SK-N-SH (cell line): ENCODE data around the gene CPNE4. TPM values are rescaled to one million over a fixed set of nuclear protein-coding genes. Genes with fewer than 3 reads are reported as not detected.

Experiments used
- CTCF ChIA-PET: fragments of 300-600, 350-600 bp; formaldehyde crosslinking; extraction: SDS; loops from one replicate; lab custom pipeline; 2021; lab: Yijun Ruan, JAX
- POLR2A ChIA-PET: fragments of 350-600 bp; sonication (Branson Sonifier 250); formaldehyde crosslinking; extraction: SDS; loops from one replicate; lab custom pipeline; 2020; ENCODE audit warnings: antibody characterized with exemption, inconsistent platforms; lab: Yijun Ruan, JAX
- DNase-seq: peaks from one replicate; pipeline ENCODE4 v3.0.0; 2012
- H2AFZ ChIP-seq: fragments of 200-600 bp; sonication (generic); 2 replicates; pipeline ENCODE4 v1.8.1; 2016; ENCODE audit warnings: antibody characterized with exemption, mild to moderate bottlenecking, low read depth
- H3F3A ChIP-seq: fragments of 200-600 bp; sonication (generic); replicated peaks from 2 replicates; pipeline ENCODE3; 2016; ENCODE audit warnings: antibody characterized with exemption, mild to moderate bottlenecking; ENCODE audit not compliant: insufficient read depth
- H3K27ac ChIP-seq, 2 experiments: fragments of 200-500 bp in 1 of 2; fragments of 200-600 bp in 1 of 2; sonication (Bioruptor generic) in 1 of 2; sonication (generic), shearing (Covaris generic) in 1 of 2; 2 replicates each; pipeline versions ENCODE4 v1.5.1 to v1.6.1; 2014 to 2016; ENCODE audit warnings: low read depth in 2 of 2, inconsistent platforms in 1 of 2, low read length in 1 of 2, mild to moderate bottlenecking in 1 of 2, mixed read lengths in 1 of 2
- H3K27me3 ChIP-seq: fragments of 200-600 bp; sonication (generic), shearing (Covaris generic); 2 replicates; pipeline ENCODE4 v1.6.1; 2016; ENCODE audit warnings: mixed run types; ENCODE audit not compliant: insufficient read depth
- H3K36me3 ChIP-seq, 2 experiments: fragments of 200-500 bp in 1 of 2; fragments of 200-600 bp in 1 of 2; sonication (Bioruptor generic) in 1 of 2; sonication (generic) in 1 of 2; replicated peaks in 1 of 2; 2 replicates each; pipeline versions ENCODE3 to v1.5.1; 2014 to 2016; ENCODE audit warnings: low read length in 1 of 2, mild to moderate bottlenecking in 1 of 2; ENCODE audit not compliant: insufficient read depth in 2 of 2, control insufficient read depth in 1 of 2
- H3K4me1 ChIP-seq, 2 experiments: fragments of 200-500 bp in 1 of 2; fragments of 200-600 bp in 1 of 2; sonication (Bioruptor generic) in 1 of 2; sonication (generic), shearing (Covaris generic) in 1 of 2; 2 replicates each; pipeline versions ENCODE4 v1.5.1 to v1.6.1; 2014 to 2016; ENCODE audit warnings: low read depth in 1 of 2, low read length in 1 of 2, mixed run types in 1 of 2; ENCODE audit not compliant: insufficient read depth in 2 of 2, control insufficient read depth in 1 of 2
- H3K4me2 ChIP-seq: fragments of 200-600 bp; sonication (generic), shearing (Covaris generic); 2 replicates; pipeline ENCODE4 v1.6.1; 2017; ENCODE audit warnings: mixed run types
- H3K4me3 ChIP-seq, 2 experiments: fragments of 200-500 bp in 1 of 2; fragments of 200-600 bp in 1 of 2; sonication (Bioruptor generic) in 1 of 2; sonication (generic), shearing (Covaris generic) in 1 of 2; 2 replicates each; pipeline versions ENCODE4 v1.5.1 to v1.8.1; 2014 to 2016; ENCODE audit warnings: low read depth in 2 of 2, inconsistent platforms in 1 of 2, low read length in 1 of 2, mild to moderate bottlenecking in 1 of 2, mixed read lengths in 1 of 2, moderate library complexity in 1 of 2
- H3K79me2 ChIP-seq: fragments of 200-600 bp; sonication (generic); 2 replicates; pipeline ENCODE4 v1.8.1; 2017; ENCODE audit warnings: mild to moderate bottlenecking; ENCODE audit not compliant: insufficient read depth
- H3K9ac ChIP-seq: fragments of 200-600 bp; sonication (generic); 2 replicates; pipeline ENCODE4 v1.6.1; 2017; ENCODE audit warnings: mixed run types
- H3K9me2 ChIP-seq: fragments of 200-600 bp; sonication (generic); 2 replicates; pipeline ENCODE4 v1.6.1; 2017; ENCODE audit warnings: mixed run types
- H3K9me3 ChIP-seq: fragments of 200-600 bp; sonication (generic); 2 replicates; pipeline ENCODE4 v1.6.1; 2017; ENCODE audit warnings: mixed run types, mild to moderate bottlenecking, moderate library complexity
- H4K20me1 ChIP-seq: fragments of 200-600 bp; sonication (generic); 2 replicates; pipeline ENCODE4 v1.6.1; 2017; ENCODE audit warnings: mild to moderate bottlenecking, mixed run types; ENCODE audit not compliant: insufficient read depth
- CHD2 ChIP-seq: fragments of 150-350 bp; IDR thresholded peaks from 2 replicates; pipeline ENCODE4 v1.6.1; 2018; ENCODE audit warnings: low read length; ENCODE audit not compliant: partially characterized antibody
- FOSL2 ChIP-seq: IDR thresholded peaks from 2 replicates; pipeline ENCODE4 v1.4.0; 2012; ENCODE audit warnings: low read depth, mild to moderate bottlenecking, moderate library complexity, borderline replicate concordance
- FOXM1 ChIP-seq: IDR thresholded peaks from 2 replicates; pipeline ENCODE4 v1.4.0; 2012; ENCODE audit warnings: low read depth, mild to moderate bottlenecking
- JUND ChIP-seq: IDR thresholded peaks from 2 replicates; pipeline ENCODE4 v1.4.0; 2012
- MXI1 ChIP-seq: IDR thresholded peaks from 2 replicates; pipeline ENCODE4 v1.6.1; 2012; ENCODE audit warnings: mild to moderate bottlenecking, low read depth, low read length, improper control_type of control experiment
- NFIC ChIP-seq: IDR thresholded peaks from 2 replicates; pipeline ENCODE4 v1.4.0; 2012; ENCODE audit warnings: borderline replicate concordance
- POLR2AphosphoS5 ChIP-seq: IDR thresholded peaks from 2 replicates; pipeline ENCODE4 v1.6.1; 2012; ENCODE audit warnings: low read depth, low read length
- RAD21 ChIP-seq: IDR thresholded peaks from 2 replicates; pipeline ENCODE4 v1.6.1; 2012; ENCODE audit warnings: mild to moderate bottlenecking, low read length
- RCOR1 ChIP-seq: fragments of 150-350 bp; IDR thresholded peaks from 2 replicates; pipeline ENCODE4 v1.6.1; 2017; ENCODE audit warnings: antibody characterized with exemption, low read length
- SMC3 ChIP-seq: IDR thresholded peaks from 2 replicates; pipeline ENCODE4 v1.6.1; 2012; ENCODE audit warnings: low read depth, low read length, improper control_type of control experiment
- TEAD4 ChIP-seq: IDR thresholded peaks from 2 replicates; pipeline ENCODE4 v1.4.0; 2012; ENCODE audit warnings: mild to moderate bottlenecking, borderline replicate concordance; ENCODE audit not compliant: insufficient read depth
- WGBS: methylation state at CpG from one replicate; pipeline ENCODE4 v1.1.6; 2017; ENCODE audit warnings: low lambda C conversion rate; 5-methylcytosine and 5-hydroxymethylcytosine counted together
- polyA plus RNA-seq, 3 experiments: library from polyadenylated mRNA; depleted of rRNA; stranded (reverse); fragments of >200 nt; gene quantifications; 2 replicates each; pipeline ENCODE4 v1.2.3, GENCODE V29; 2012
- TF ChIP-seq, protein P1 (sequence below): IDR thresholded peaks from 2 replicates; pipeline ENCODE4; 2012
- TF ChIP-seq, protein P2 (sequence below): fragments of 200-600 bp; sonication (generic); IDR thresholded peaks from 2 replicates; pipeline ENCODE4 v1.6.1; 2017; ENCODE audit warnings: antibody characterized with exemption, mild to moderate bottlenecking, moderate library complexity
- TF ChIP-seq, protein P3 (sequence below): IDR thresholded peaks from 2 replicates; pipeline ENCODE4 v1.4.0; 2012; ENCODE audit warnings: low read depth, borderline replicate concordance

CPNE4 gene
- polyA plus RNA-seq, 1 of the 3 experiments (the other 2 are of a cell fraction) = not detected

DNA sequence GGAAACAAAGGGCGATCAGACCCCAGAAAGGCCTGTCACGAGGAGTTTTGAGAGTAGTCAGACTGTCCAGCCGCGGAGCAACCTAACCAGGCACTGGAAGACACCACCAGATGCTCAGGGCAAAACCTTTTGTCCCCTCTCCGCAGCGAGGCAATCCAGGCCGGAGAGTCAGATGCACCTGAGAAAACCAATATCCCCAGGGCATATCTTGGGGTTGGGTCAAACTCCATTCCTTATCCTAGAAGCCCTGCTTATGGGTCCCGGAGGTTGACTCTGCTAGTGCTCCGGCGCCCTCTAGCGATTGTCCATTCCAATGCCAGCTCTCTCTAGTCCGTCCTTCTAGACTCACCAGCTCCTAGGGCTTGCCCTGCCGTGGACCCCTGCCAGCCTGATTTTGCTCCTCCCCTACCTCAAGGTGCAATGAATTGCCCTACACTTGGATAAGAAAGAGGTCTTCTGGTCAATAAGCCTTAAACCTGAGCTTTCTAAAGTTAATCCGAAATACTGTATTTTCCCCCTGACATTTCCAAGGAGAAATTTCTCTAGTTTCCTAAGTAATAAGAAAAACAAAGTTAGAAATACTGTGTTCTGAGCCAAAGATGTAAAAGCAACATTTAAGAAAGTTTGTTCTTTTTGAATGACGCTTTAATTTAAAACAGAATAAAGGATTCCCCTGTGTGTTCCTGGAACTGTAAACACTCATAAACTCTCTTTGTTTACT is 5.5 kb downstream of the CPNE4 start:
- H3K27ac ChIP-seq = no peak overlapping the region
- 27% methylated on average over 15 of the region's 15 CpGs for WGBS
- CTCF ChIA-PET = interaction anchor here (0.5 to 6.9 kb wide), 57 partner anchors 9 to 1275 kb away, joined by 3 to 131 read pairs (median 4); partner anchors contain the start of genes ASTE1 and NEK11
- H3K79me2 ChIP-seq = no peaks in the 10 kb centered on the region
- no peaks in the 10 kb centered on the region for H3F3A ChIP-seq
- DNase-seq = peak; percentile 81
- no peaks in the 10 kb centered on the region for H3K36me3 ChIP-seq
- no peaks in the 10 kb centered on the region; the same call in 1 of the 2 replicates for H3K27me3 ChIP-seq
- TF ChIP-seq, protein P1, sequence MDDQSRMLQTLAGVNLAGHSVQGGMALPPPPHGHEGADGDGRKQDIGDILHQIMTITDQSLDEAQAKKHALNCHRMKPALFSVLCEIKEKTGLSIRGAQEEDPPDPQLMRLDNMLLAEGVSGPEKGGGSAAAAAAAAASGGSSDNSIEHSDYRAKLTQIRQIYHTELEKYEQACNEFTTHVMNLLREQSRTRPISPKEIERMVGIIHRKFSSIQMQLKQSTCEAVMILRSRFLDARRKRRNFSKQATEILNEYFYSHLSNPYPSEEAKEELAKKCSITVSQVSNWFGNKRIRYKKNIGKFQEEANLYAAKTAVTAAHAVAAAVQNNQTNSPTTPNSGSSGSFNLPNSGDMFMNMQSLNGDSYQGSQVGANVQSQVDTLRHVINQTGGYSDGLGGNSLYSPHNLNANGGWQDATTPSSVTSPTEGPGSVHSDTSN = no peak
- TF ChIP-seq, protein P2, sequence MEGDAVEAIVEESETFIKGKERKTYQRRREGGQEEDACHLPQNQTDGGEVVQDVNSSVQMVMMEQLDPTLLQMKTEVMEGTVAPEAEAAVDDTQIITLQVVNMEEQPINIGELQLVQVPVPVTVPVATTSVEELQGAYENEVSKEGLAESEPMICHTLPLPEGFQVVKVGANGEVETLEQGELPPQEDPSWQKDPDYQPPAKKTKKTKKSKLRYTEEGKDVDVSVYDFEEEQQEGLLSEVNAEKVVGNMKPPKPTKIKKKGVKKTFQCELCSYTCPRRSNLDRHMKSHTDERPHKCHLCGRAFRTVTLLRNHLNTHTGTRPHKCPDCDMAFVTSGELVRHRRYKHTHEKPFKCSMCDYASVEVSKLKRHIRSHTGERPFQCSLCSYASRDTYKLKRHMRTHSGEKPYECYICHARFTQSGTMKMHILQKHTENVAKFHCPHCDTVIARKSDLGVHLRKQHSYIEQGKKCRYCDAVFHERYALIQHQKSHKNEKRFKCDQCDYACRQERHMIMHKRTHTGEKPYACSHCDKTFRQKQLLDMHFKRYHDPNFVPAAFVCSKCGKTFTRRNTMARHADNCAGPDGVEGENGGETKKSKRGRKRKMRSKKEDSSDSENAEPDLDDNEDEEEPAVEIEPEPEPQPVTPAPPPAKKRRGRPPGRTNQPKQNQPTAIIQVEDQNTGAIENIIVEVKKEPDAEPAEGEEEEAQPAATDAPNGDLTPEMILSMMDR = peak; percentile 91
- TF ChIP-seq POLR2AphosphoS5 (no peak), FOSL2 (no peak), NFIC (no peak), RAD21 (peak; percentile 92), SMC3 (peak; percentile 90), FOXM1 (no peak), CHD2 (no peak), TEAD4 (no peak), JUND (no peak), RCOR1 (no peak), MXI1 (no peak)
- TF ChIP-seq, protein P3, sequence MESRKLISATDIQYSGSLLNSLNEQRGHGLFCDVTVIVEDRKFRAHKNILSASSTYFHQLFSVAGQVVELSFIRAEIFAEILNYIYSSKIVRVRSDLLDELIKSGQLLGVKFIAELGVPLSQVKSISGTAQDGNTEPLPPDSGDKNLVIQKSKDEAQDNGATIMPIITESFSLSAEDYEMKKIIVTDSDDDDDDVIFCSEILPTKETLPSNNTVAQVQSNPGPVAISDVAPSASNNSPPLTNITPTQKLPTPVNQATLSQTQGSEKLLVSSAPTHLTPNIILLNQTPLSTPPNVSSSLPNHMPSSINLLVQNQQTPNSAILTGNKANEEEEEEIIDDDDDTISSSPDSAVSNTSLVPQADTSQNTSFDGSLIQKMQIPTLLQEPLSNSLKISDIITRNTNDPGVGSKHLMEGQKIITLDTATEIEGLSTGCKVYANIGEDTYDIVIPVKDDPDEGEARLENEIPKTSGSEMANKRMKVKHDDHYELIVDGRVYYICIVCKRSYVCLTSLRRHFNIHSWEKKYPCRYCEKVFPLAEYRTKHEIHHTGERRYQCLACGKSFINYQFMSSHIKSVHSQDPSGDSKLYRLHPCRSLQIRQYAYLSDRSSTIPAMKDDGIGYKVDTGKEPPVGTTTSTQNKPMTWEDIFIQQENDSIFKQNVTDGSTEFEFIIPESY = no peak
- TF ChIP-seq, all 33 proteins: peak for 3
- no peaks in the 10 kb centered on the region for H3K9me2 ChIP-seq
- H2AFZ ChIP-seq = no peak overlapping the region
- no peaks in the 10 kb centered on the region for H3K9me3 ChIP-seq
- no peak overlapping the region for H3K4me2 ChIP-seq
- H3K4me3 ChIP-seq = no peak overlapping the region; a peak in 1 of 4 replicates
- POLR2A ChIA-PET = no interaction called here
- H4K20me1 ChIP-seq = no peaks in the 10 kb centered on the region
- peaks cover 0 to 9% of the 10 kb centered on the region in 2 experiments; a peak in 1 of 4 replicates for H3K4me1 ChIP-seq
- H3K9ac ChIP-seq = no peak overlapping the region
